HG03108 (cell line): ENCODE data around the gene MYOM1.

ENCODE experiments used
- ATAC-seq: cut with Tn5 transposase; IDR thresholded peaks from one replicate; pipeline ENCODE4 v1.9.1; 2021; ENCODE audit warnings: moderate library complexity; ENCODE audit not compliant: unreplicated experiment

Gene MYOM1

GRCh38 chr18:3219631-3220335, at the start of gene MYOM1:
Gene MYOM1 (minus strand): TSS chr18:3219968. CDS start chr18:3215223, 4,745 bp downstream.
- no peak for ATAC-seq

GRCh38 chr18:3269241-3269913, 49.6 kb upstream of the MYOM1 start:
- no peak for ATAC-seq

- ATAC-seq: no peak
Observed at GRCh38 chr18:3268306-3268705, 48.5 kb upstream of the MYOM1 start.

- ATAC-seq: no peak
Observed at GRCh38 chr18:3266062-3266608, 46.4 kb upstream of the MYOM1 start.

GRCh38 chr18:3265564-3266033, 45.8 kb upstream of the MYOM1 start:
- ATAC-seq: no peak

GRCh38 chr18:3264362-3264761, 44.6 kb upstream of the MYOM1 start:
- no peak for ATAC-seq

- no peak for ATAC-seq
Observed at GRCh38 chr18:3263132-3263700, 43.4 kb upstream of the MYOM1 start.

- peak; percentile 19 for ATAC-seq
Observed at GRCh38 chr18:3262234-3263131, 42.7 kb upstream of the MYOM1 start.

GRCh38 chr18:3261373-3262233, 41.8 kb upstream of the MYOM1 start, which contains the start of gene MYL12B:
Gene MYL12B (plus strand): TSS chr18:3262133. CDS start chr18:3272899, 10,766 bp downstream.
- peak; percentile 85 for ATAC-seq

- no peak for ATAC-seq
Observed at GRCh38 chr18:3260995-3261372, 41.2 kb upstream of the MYOM1 start.

GRCh38 chr18:3257627-3258120, 37.9 kb upstream of the MYOM1 start:
- ATAC-seq: no peak

GRCh38 chr18:3256693-3257626, 37.2 kb upstream of the MYOM1 start:
- no peak for ATAC-seq

GRCh38 chr18:3255611-3256165, 35.9 kb upstream of the MYOM1 start:
- no peak for ATAC-seq

GRCh38 chr18:3254725-3255124, 35.0 kb upstream of the MYOM1 start:
- ATAC-seq: no peak

- no peak for ATAC-seq
Observed at GRCh38 chr18:3252843-3253242, 33.1 kb upstream of the MYOM1 start.

- no peak for ATAC-seq
Observed at GRCh38 chr18:3251963-3252277, 32.2 kb upstream of the MYOM1 start.

- no peak for ATAC-seq
Observed at GRCh38 chr18:3251249-3251962, 31.6 kb upstream of the MYOM1 start.
